Measurements from ENCODE around the gene CD55.

Gene CD55

DNA sequence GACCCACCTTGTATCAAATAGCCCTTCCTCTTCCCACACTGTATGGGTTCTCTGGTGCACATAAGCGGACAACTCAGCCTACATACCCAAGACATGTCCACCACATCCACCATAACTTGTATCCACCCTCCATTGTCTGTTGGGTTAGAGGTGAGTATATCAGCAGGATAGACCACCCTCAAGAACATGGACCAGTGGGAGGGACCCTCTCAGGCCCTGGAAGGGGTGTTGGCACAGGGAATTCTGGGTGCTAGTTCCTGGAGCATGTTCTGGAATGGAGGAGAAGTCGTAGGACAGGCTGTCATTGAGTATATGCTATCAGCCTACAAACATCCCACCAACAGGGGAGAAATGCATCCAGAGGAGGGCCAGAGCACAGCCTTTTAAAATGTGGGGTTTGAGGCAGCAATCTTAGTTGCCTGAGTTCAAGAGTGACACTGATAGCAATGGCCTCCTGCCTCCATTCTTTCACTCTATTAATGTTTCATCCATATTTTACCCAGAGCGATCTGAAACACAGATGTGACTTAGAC lies 7.5 kb downstream of the CD55 start:
- H3K4me3 ChIP-seq (ENCODE audit: low read length) = no peak overlapping the region
- H3K4me1 ChIP-seq (ENCODE audit: low read length) = peaks cover 9% of the 10 kb centered on the region
- no peaks in the 10 kb centered on the region for H3K79me2 ChIP-seq (ENCODE audit: low read length)
- no peak overlapping the region for H3K9ac ChIP-seq (ENCODE audit: low read length)
- DNase-seq = no peak
- H3K27ac ChIP-seq (ENCODE audit: low read length) = no peak overlapping the region
- no peaks in the 10 kb centered on the region for H3K36me3 ChIP-seq (replicated peaks; ENCODE audit: insufficient read depth, low read length)
- no peak overlapping the region for H3K4me2 ChIP-seq (ENCODE audit: low read depth, low read length)
- H3F3A ChIP-seq (ENCODE audit: insufficient read depth, low read length) = no peaks in the 10 kb centered on the region
- H4K20me1 ChIP-seq (ENCODE audit: insufficient read depth, low read length) = no peaks in the 10 kb centered on the region
- H2AFZ ChIP-seq (ENCODE audit: low read length) = no peak overlapping the region
- H3K9me3 ChIP-seq (replicated peaks; ENCODE audit: insufficient read depth, low read length) = no peaks in the 10 kb centered on the region
- H3K9me2 ChIP-seq (replicated peaks; ENCODE audit: insufficient read depth, low read length) = no peaks in the 10 kb centered on the region
- no peak for TF ChIP-seq EZH2phosphoT487 (IDR thresholded peaks at IDR 0.05; ENCODE audit: low read length)
- TF ChIP-seq EZH2 (optimal IDR thresholded peaks at IDR 0.05; ENCODE audit: low read depth, low read length) = no peak
- TF ChIP-seq, protein P1, sequence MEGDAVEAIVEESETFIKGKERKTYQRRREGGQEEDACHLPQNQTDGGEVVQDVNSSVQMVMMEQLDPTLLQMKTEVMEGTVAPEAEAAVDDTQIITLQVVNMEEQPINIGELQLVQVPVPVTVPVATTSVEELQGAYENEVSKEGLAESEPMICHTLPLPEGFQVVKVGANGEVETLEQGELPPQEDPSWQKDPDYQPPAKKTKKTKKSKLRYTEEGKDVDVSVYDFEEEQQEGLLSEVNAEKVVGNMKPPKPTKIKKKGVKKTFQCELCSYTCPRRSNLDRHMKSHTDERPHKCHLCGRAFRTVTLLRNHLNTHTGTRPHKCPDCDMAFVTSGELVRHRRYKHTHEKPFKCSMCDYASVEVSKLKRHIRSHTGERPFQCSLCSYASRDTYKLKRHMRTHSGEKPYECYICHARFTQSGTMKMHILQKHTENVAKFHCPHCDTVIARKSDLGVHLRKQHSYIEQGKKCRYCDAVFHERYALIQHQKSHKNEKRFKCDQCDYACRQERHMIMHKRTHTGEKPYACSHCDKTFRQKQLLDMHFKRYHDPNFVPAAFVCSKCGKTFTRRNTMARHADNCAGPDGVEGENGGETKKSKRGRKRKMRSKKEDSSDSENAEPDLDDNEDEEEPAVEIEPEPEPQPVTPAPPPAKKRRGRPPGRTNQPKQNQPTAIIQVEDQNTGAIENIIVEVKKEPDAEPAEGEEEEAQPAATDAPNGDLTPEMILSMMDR (IDR thresholded peaks at IDR 0.05; ENCODE audit: low read length) = no peak
- no peaks in the 10 kb centered on the region for H3K27me3 ChIP-seq (replicated peaks; ENCODE audit: insufficient read depth, low read length)

DNA sequence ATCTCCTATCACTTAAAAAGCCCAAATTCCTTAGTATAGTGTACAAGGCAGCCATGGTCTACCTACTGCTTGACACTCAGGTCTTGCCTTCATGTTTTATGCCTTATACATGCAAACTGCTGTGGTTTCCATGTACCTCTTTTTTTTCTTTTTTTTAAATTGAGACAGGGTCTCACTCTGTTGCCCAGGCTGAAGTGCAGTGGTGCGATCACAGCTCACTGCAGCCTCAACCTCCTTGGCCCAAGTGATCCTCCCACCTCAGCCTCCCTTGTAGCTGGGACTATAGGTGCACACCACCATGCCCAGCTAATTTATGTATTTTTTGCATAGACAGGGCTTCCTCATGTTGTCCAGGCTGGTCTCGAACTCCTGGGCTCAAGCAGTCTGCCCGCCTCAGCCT lies 8.0 kb downstream of the CD55 start:
- Histone ChIP-seq H3K4me1 (ENCODE audit: low read length) (peaks cover 9% of the 10 kb centered on the region), H3K36me3 (replicated peaks; ENCODE audit: insufficient read depth, low read length) (no peaks in the 10 kb centered on the region), H3K79me2 (ENCODE audit: low read length) (no peaks in the 10 kb centered on the region), H3F3A (ENCODE audit: insufficient read depth, low read length) (no peaks in the 10 kb centered on the region), H3K9ac (ENCODE audit: low read length) (no peak overlapping the region), H2AFZ (ENCODE audit: low read length) (no peak overlapping the region), H3K27me3 (replicated peaks; ENCODE audit: insufficient read depth, low read length) (no peaks in the 10 kb centered on the region), H3K9me3 (replicated peaks; ENCODE audit: insufficient read depth, low read length) (no peaks in the 10 kb centered on the region), H3K9me2 (replicated peaks; ENCODE audit: insufficient read depth, low read length) (no peaks in the 10 kb centered on the region), H3K4me3 (ENCODE audit: low read length) (no peak overlapping the region), H3K4me2 (ENCODE audit: low read depth, low read length) (no peak overlapping the region), H3K27ac (ENCODE audit: low read length) (no peak overlapping the region), H4K20me1 (ENCODE audit: insufficient read depth, low read length) (no peaks in the 10 kb centered on the region)
- TF ChIP-seq, protein P1 (IDR thresholded peaks at IDR 0.05; ENCODE audit: low read length) = no peak
- TF ChIP-seq EZH2phosphoT487 (IDR thresholded peaks at IDR 0.05; ENCODE audit: low read length) = no peak
- DNase-seq = no peak

DNA sequence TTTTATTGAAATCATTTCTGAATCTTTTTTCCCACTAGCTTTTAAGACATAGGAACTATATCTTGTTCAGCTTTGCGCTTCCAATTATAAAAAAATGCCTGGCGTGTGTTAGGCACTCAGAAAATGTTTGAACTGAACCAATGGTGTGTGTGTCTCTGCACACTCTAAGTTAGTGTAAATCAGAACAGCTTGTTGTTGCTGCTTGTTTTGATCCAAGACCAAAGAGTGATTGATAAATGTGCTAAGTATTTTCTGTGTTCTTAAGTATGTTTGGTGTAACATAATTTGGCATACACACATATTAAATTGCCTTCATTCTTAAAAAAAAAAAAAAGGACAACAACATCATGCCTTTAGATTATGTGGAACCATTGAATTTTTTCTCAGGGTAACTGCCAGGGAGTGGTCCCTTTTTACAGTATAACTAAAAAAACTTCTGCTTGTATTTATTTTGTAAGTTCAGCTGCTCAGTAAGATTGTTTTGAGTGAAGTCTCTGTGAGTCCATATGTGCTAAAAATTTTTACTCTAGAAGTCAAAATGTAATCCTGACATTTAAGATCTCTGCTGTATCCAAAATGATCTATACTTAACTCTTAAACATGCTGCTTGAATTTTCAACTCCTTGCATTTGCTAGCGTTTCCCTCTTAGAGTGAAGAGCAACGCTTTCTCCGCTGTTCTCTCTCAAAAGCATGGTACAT lies 8.7 kb downstream of the CD55 start:
- Histone ChIP-seq H3K79me2 (ENCODE audit: low read length) (no peaks in the 10 kb centered on the region), H3K4me2 (ENCODE audit: low read depth, low read length) (no peak overlapping the region), H3K4me3 (ENCODE audit: low read length) (no peak overlapping the region), H3K4me1 (ENCODE audit: low read length) (peaks cover 12% of the 10 kb centered on the region), H2AFZ (ENCODE audit: low read length) (no peak overlapping the region), H3K36me3 (replicated peaks; ENCODE audit: insufficient read depth, low read length) (no peaks in the 10 kb centered on the region), H3F3A (ENCODE audit: insufficient read depth, low read length) (no peaks in the 10 kb centered on the region; the same call in 1 of the 2 replicates), H3K9ac (ENCODE audit: low read length) (no peak overlapping the region), H3K9me3 (replicated peaks; ENCODE audit: insufficient read depth, low read length) (no peaks in the 10 kb centered on the region), H3K27ac (ENCODE audit: low read length) (no peak overlapping the region), H3K27me3 (replicated peaks; ENCODE audit: insufficient read depth, low read length) (no peaks in the 10 kb centered on the region), H3K9me2 (replicated peaks; ENCODE audit: insufficient read depth, low read length) (no peaks in the 10 kb centered on the region), H4K20me1 (ENCODE audit: insufficient read depth, low read length) (no peaks in the 10 kb centered on the region)
- DNase-seq = no peak
- TF ChIP-seq EZH2 (optimal IDR thresholded peaks at IDR 0.05; ENCODE audit: low read depth, low read length) (no peak), EZH2phosphoT487 (IDR thresholded peaks at IDR 0.05; ENCODE audit: low read length) (no peak)
- TF ChIP-seq, protein P1 (IDR thresholded peaks at IDR 0.05; ENCODE audit: low read length) = no peak
